ENCODE data around the gene RAD51B.
"Not testable (repeated sequence)": the region's sequence is repeated elsewhere in the genome, so short reads cannot be mapped to it uniquely, and the experiment has no call there.

Gene RAD51B

GRCh38 chr14:68696721-68697495 lies 877.3 kb downstream of the RAD51B start:
- ATAC-seq (ENCODE audit: low read depth) (no peak), DNase-seq (ENCODE audit: low spot score) (no peak)
- H3K36me3 ChIP-seq (ENCODE audit: low read depth), result no peaks in the 10 kb centered on the region
- H3K9me3 ChIP-seq (ENCODE audit: severe bottlenecking), result no peaks in the 10 kb centered on the region
- no peak for TF ChIP-seq CTCF (IDR thresholded peaks at IDR 0.05; ENCODE audit: poor library complexity, severe bottlenecking)
- no peaks in the 10 kb centered on the region for H3K27me3 ChIP-seq (ENCODE audit: insufficient read depth, poor library complexity, severe bottlenecking)
- no peak overlapping the region for H3K4me3 ChIP-seq (ENCODE audit: severe bottlenecking)
- peaks cover 24% of the 10 kb centered on the region for H3K4me1 ChIP-seq (ENCODE audit: insufficient read depth, poor library complexity, severe bottlenecking)
- H3K27ac ChIP-seq (ENCODE audit: poor library complexity, severe bottlenecking), result peak overlapping the region; percentile 100

DNA sequence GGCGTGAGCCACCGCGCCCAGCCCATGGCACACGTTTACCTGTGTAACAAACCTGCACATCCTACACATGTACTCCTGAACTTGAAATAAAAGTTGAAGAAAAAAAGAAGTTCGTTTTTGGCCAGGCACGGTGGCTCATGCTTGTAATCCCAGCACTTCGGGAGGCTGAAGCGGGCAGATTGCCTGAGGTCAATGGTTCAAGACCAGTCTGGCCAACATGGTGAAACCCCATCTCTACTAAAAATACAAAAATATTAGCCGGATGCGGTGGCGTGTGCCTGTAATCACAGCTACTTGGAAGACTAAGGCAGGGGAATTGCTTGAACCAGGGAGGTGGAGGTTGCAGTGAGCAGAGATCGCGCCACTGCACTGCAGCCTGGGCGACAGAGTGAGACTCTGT lies 879.2 kb downstream of the RAD51B start:
- Histone ChIP-seq H3K27ac (ENCODE audit: poor library complexity, severe bottlenecking) (peak overlapping the region; percentile 100), H3K4me1 (ENCODE audit: insufficient read depth, poor library complexity, severe bottlenecking) (peaks cover 33% of the 10 kb centered on the region)
- not testable (repeated sequence) for DNase-seq (ENCODE audit: low spot score); H3K27me3 ChIP-seq (ENCODE audit: insufficient read depth, poor library complexity, severe bottlenecking); H3K36me3 ChIP-seq (ENCODE audit: low read depth); H3K9me3 ChIP-seq (ENCODE audit: severe bottlenecking); H3K4me3 ChIP-seq (ENCODE audit: severe bottlenecking); ATAC-seq (ENCODE audit: low read depth)

GRCh38 chr14:68701001-68701741 lies 881.6 kb downstream of the RAD51B start:
- DNase-seq (ENCODE audit: low spot score) (no peak), ATAC-seq (ENCODE audit: low read depth) (no peak)
- Histone ChIP-seq H3K4me3 (ENCODE audit: severe bottlenecking) (no peak overlapping the region), H3K36me3 (ENCODE audit: low read depth) (no peaks in the 10 kb centered on the region), H3K4me1 (ENCODE audit: insufficient read depth, poor library complexity, severe bottlenecking) (peaks cover 34% of the 10 kb centered on the region), H3K9me3 (ENCODE audit: severe bottlenecking) (no peaks in the 10 kb centered on the region), H3K27ac (ENCODE audit: poor library complexity, severe bottlenecking) (peak overlapping the region; percentile 100), H3K27me3 (ENCODE audit: insufficient read depth, poor library complexity, severe bottlenecking) (no peaks in the 10 kb centered on the region)
- TF ChIP-seq CTCF (IDR thresholded peaks at IDR 0.05; ENCODE audit: poor library complexity, severe bottlenecking), result no peak

- Histone ChIP-seq H3K4me1 (ENCODE audit: insufficient read depth, poor library complexity, severe bottlenecking) (peaks cover 38% of the 10 kb centered on the region), H3K27ac (ENCODE audit: poor library complexity, severe bottlenecking) (peak overlapping the region; percentile 100), H3K9me3 (ENCODE audit: severe bottlenecking) (no peaks in the 10 kb centered on the region), H3K27me3 (ENCODE audit: insufficient read depth, poor library complexity, severe bottlenecking) (no peaks in the 10 kb centered on the region), H3K36me3 (ENCODE audit: low read depth) (no peaks in the 10 kb centered on the region), H3K4me3 (ENCODE audit: severe bottlenecking) (no peak overlapping the region)
- DNase-seq (ENCODE audit: low spot score) (no peak), ATAC-seq (ENCODE audit: low read depth) (no peak)
- no peak for TF ChIP-seq CTCF (IDR thresholded peaks at IDR 0.05; ENCODE audit: poor library complexity, severe bottlenecking)
These were observed 882.6 kb downstream of the RAD51B start for GRCh38 chr14:68702135-68702534.

DNA sequence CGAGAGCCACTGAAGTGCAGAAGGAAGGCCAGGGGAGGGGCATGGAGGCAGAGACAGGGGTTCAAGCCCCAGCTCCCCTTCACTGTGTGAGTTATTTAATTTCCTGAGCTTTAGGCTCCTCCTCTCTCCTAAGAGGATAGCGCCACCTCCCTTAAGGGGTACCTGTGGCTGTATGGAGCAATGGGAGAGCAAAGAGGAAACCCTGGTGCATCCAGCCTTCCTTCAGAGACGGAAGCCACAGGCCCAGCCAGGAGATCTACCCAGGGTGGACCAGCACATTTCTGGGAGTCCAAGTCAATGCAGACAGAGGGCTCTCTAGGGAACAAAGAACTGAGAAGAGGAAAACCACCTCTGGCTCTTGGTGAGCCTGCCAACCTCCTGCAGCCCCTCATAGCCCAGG lies 883.0 kb downstream of the RAD51B start:
- H3K9me3 ChIP-seq (ENCODE audit: severe bottlenecking), result no peaks in the 10 kb centered on the region
- no peak overlapping the region for H3K4me3 ChIP-seq (ENCODE audit: severe bottlenecking)
- H3K27ac ChIP-seq (ENCODE audit: poor library complexity, severe bottlenecking), result peak overlapping the region; percentile 100
- no peaks in the 10 kb centered on the region for H3K27me3 ChIP-seq (ENCODE audit: insufficient read depth, poor library complexity, severe bottlenecking)
- H3K36me3 ChIP-seq (ENCODE audit: low read depth), result no peaks in the 10 kb centered on the region
- DNase-seq (ENCODE audit: low spot score) (no peak), ATAC-seq (ENCODE audit: low read depth) (no peak)
- no peak for TF ChIP-seq CTCF (IDR thresholded peaks at IDR 0.05; ENCODE audit: poor library complexity, severe bottlenecking)
- H3K4me1 ChIP-seq (ENCODE audit: insufficient read depth, poor library complexity, severe bottlenecking), result peaks cover 38% of the 10 kb centered on the region

Data from RWPE2 (cell line).